Stimulated activated CD8-positive, alpha-beta memory T cell treated with anti-CD3 and anti-CD28 coated beads, Interleukin-15, amount 100 ng/mL, for 48 hours (primary cell): Measurements from ENCODE around the gene GABARAPL2.
"Not testable (repeated sequence)": the region's sequence is repeated elsewhere in the genome, so short reads cannot be mapped to it uniquely, and the experiment has no call there.

Source experiments
- DNase-seq, 2 donors: peaks; one replicate each; pipeline ENCODE4 v3.0.0-alpha.2; 2020; ENCODE audit warnings: low read depth in 2 of 2

GABARAPL2 gene

DNA sequence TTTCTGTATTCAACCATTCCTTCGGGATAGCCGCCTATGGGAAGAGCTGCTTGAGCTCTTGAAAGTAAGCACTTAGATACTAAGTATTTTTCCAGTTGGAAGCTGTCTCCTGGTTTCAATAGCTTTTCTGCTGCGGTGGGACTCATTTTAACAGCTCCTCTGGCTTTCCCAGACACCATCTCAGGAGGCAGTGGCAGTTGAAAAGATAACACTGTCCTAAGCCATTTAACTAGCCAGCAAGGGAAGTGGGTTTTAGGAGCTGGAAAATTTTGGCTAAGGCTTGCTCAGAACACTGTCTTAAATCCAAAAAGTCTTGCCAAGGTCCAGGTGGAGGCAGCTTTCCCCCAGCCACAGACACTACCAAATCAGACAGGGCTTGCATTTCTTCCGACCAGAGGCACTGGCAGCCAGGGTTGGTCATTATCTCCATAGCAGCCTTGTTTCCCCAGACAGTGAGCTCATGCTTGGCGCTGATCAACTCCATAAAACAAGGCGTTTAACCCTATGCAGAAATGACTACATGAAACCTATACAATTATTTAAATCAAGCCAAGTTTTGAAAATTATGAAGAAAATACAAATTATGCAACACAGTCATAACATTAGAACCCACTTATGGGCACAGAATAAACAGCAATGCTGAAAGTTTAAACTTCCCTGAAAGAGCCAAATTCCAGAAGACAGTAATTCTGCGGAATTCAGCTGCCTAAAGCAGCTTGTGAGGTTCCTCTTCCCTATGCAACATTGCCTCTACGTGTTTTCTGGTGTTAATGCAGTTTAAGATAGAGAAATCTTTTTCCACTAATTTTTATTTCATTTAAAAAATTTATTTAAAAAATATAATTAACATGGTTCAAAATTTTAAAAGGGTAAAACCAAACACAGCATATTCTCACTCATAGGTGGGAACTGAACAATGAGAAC, 25.0 kb downstream of the GABARAPL2 start:
- DNase-seq = no peak

DNA sequence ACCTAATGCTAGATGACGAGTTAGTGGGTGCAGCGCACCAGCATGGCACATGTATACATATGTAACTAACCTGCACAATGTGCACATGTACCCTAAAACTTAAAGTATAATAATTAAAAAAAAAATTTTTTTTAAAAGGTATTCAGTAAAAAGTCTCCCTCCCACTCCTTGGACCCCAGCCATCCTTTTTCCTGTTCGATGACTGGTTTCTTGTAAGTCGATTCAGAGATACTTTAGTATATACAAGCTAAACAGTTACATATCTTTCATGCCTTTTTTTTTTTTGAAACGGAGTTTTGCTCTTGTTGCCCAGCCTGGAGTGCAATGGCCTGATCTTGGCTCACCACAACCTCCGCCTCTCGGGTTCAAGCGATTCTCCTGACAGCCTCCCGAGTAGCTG, 25.7 kb downstream of the GABARAPL2 start:
- DNase-seq = not testable (repeated sequence)

- DNase-seq = no peak
These were observed 27.1 kb downstream of the GABARAPL2 start for GRCh38 chr16:75593308-75593707.

DNA sequence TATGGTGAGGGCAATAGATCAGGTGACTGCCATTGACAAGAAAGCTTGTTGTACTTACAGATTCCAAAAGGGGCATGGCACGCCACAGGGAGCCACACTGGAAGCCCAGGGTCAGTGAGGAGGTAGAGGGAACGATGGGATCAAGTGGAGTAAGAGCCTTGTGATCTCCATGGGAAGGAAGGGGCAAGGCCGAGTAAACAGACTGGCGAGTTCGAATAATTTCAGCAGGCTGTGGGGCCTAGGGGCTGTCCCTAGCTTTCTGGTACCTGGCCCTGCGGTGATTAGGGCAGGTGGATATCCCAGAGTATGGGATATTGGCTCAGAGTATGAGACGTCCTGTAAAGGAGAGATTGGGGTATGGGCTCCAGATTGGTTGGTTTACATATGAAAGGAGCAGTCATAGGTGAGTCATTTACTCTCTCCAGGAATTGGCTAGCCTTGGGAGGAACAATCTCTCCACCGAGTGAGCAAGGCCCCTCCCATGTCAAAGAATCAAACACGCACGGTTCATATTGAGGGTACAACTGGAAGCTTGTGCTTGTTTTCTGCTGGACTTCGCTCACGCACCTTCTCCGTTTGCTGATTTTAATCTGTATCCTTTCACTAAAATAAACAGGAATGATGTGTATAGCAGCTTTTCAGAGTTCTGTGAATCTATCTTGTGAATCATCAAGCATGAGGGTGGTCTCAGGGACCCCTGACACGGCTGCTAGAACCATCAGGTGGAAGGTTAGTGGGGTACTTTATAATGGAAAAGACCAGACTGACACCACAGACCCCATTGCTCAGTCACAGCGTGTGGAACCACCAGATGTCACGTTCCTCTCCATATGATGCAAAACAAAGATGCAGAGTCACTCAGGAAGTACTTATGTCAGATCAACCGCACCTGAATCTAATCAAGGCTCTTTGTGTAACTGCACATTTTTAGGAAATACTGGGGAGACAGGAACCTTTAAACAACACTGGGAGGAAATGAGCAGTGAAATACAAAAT, 27.9 kb downstream of the GABARAPL2 start:
- DNase-seq = no peak

- no peak for DNase-seq
These were observed 33.5 kb downstream of the GABARAPL2 start for GRCh38 chr16:75599452-75600277.

DNA sequence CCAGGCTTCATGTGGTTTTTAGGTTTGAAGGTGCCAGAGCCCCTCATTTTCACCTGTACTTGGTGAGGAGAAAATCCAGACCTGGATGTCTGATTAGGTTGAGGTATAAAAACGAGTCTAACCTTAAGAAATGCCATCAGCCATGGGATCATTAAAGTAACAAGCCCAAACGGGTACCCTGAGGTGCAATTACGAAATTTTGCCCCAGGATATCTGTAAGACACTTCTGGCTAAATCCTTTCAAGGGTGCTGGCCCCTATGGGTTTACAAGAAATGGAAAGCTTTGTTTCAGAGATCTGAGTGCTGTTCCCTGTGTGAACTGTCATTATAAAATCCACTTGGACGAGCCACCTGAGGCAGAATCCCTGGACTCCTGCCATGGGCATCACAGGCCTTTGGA, 37.1 kb downstream of the GABARAPL2 start:
- no peak for DNase-seq

GRCh38 chr16:75606507-75606906, 40.3 kb downstream of the GABARAPL2 start:
- DNase-seq = no peak

DNA sequence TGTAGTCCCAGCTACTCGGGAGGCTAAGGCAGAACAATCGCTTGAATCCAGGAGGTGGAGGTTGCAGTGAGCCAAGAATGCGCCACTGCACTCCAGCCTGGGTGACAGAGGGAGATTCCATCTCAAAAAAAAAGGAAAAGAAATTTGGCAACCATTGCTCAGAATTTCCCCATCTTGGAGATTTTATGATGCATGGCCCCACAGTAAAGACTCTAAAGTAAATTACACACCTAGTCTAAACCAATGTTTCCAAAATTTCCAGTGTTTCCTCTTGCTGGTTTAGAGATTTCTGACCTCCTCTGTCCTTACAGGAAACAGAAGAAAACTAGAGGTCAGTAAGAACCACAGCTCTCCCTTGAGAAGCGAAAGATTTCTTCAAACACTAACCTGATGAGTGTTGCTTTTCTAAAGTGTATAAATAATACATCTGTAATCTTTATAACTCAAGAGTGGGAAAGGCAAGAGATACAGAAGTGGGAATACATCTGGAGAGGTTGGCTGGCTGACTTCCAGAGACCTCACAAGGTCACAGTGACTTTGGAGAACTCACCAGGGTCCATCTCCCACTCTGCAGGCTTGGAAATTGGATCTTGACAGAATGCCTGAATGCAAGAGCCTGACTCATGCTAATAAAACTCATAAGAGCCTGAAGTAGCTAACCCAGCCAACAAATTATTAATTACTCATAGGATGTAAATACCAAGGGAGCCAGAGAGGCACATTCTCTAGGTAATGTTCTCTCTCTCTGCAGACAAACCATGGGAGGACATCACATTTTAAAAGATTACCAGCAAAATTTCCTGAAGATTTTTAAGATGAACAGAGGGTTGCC, 48.1 kb downstream of the GABARAPL2 start:
- no peak for DNase-seq

- DNase-seq = no peak
These were observed 49.4 kb downstream of the GABARAPL2 start for GRCh38 chr16:75615619-75616018.

GRCh38 chr16:75616521-75617010, 50.4 kb downstream of the GABARAPL2 start:
- no peak for DNase-seq

- DNase-seq = no peak
These were observed 50.9 kb downstream of the GABARAPL2 start for GRCh38 chr16:75617121-75617520.

DNA sequence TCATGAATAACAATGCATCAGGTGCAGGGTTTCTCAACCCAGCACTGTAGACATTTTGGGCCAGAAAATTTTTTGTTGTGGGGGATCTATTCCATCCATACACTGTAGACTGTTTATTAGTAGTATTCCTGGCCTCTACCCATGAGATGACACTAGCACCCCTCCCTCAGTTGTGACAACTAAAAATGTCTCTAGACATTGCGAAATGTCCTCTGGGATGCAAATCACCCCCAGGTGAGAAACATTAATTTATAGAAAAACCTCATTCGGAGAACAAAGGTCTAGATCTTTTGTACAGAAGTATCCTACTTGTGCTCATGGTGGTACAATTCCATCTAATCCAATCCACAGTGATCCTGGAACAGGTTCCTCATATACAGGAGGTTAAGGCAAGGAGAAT, 52.6 kb downstream of the GABARAPL2 start:
- DNase-seq = no peak

- DNase-seq = peak in 1 of 2 donors; percentile 59
These were observed 54.4 kb downstream of the GABARAPL2 start for GRCh38 chr16:75620326-75621169.

DNA sequence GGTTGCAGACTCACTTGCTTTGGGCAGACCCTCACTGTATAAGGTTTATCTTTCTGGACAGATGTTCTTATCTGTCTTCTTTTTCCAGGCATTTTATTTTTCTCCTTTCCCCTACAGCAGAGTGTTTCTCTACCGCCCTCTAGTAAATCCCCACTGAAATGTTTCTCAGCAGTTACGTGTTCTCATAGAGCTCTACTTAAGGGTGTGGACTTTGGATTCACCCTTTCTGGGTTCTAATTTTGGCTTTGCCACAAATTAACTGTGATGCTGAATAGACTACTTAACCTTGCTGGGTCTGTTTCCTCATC, 54.9 kb downstream of the GABARAPL2 start:
- DNase-seq = no peak

- DNase-seq = peak; percentile 95 to 96
These were observed 56.8 kb downstream of the GABARAPL2 start, which contains the start of gene ADAT1 for GRCh38 chr16:75622761-75623605. TSS of gene ADAT1 (minus strand) at chr16:75623281. CDS start at chr16:75620799, 2,482 bp downstream.

GRCh38 chr16:75624921-75625334, 58.7 kb downstream of the GABARAPL2 start:
- no peak for DNase-seq

DNA sequence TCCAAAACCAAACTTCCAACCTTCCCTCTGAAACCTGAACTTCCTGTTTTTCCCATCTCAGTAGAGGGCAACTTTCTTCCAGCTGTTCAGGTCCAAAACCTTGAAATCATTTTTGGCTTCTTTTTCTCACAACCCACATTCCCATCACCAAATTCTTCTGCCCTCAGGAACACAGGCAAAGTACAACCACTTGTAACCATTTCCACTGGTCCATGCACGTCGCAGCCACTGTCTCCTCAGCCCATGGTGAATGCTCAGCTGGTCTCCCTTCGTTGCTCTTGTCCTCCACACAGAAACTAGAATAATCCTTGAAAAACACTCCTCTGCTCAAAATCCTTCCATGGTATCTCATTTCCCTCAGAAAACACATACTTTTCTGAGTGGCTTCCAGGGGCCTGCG, 60.6 kb downstream of the GABARAPL2 start:
- no peak for DNase-seq
